T47D (cell line): ENCODE results near the gene BLOC1S2.
"Not testable (repeated sequence)": the region's sequence is repeated elsewhere in the genome, so short reads cannot be mapped to it uniquely, and the experiment has no call there.

ENCODE experiments used
- DNase-seq, 2 experiments: peaks; one replicate each; pipeline versions ENCODE4 v3.0.0 to v3.0.0-alpha.2; 2011 to 2012; ENCODE audit warnings: low read depth in 1 of 2, low spot score in 1 of 2
- JUND ChIP-seq: IDR thresholded peaks from 2 replicates; pipeline ENCODE4 v1.6.1; 2012; ENCODE audit warnings: low read depth
- in situ Hi-C: cut with HindIII; loops from 2 replicates; pipeline ENCODE4 v1.10.0; 2016; ENCODE audit warnings: low sequenced_read_pairs, low pct_unique_long_range_greater_than_20kb

Gene BLOC1S2

DNA sequence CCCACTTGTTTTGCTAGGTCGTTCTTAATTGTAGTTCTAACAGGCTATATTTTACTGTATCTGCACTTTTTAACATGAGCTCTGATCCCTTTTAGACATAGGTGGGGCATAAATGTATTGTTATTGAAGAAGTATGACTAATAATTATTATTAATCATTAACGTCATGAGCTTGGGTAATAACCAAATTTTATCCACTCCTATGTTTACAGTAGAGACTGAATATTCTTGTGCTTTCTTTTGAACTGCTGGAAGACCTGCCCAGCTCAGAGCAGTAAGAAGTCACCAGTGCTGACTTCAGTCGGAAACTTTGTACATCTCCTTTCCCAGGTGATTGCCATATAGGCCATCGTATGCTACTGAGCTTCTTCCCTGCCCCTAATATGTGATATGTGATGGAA is 24.8 kb upstream of the BLOC1S2 start:
- in situ Hi-C loops = no loop called here
- no peak for TF ChIP-seq JUND
- no peak for DNase-seq

GRCh38 chr10:100307684-100308083 is 21.2 kb upstream of the BLOC1S2 start:
- no peak for TF ChIP-seq JUND
- no peak for DNase-seq

DNA sequence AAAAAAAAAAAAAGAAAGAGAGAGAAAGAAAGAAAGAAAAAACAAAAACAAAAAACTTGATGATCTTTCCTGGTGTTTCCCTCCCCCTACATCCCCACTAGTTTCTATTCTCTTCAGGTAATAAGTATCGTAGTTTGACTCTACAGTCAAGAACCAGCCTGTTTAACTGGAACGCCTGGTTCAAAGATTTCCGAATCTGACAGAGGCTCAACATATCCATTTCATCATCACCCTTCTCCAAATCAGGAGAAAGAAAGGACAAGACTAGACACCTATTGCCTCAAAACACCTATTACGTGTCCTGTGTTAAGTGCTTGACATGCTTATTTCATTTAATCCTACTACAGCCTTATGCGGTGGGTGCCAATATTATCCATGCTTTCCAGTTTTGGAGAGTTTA is 20.4 kb upstream of the BLOC1S2 start:
- no peak for TF ChIP-seq JUND
- DNase-seq = no peak
- in situ Hi-C loops = no loop called here

More at GRCh38 chr10:100307684-100308083, 21.2 kb upstream of the BLOC1S2 start:
- in situ Hi-C loops = no loop called here

DNA sequence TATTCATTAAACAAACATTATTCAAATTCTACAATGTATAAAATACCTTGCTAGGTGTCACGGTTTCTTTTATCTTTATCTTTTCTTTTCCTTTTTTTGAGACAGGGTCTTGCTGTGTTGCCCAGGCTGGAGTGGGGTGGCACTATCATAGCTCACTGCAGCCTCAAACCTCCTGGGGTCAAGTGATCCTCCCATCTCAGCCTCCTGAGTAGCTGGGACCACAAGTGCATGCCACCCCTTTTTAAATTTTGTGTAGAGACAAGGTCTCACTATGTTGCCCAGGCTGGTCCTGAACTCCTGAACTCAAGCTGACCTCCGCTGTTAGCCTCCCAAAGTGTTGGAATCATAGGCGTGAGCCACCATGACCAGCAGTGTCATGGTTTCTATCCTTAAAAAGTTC is 17.9 kb upstream of the BLOC1S2 start:
- DNase-seq = no peak
- no peak for TF ChIP-seq JUND
- in situ Hi-C loops = no loop called here

DNA sequence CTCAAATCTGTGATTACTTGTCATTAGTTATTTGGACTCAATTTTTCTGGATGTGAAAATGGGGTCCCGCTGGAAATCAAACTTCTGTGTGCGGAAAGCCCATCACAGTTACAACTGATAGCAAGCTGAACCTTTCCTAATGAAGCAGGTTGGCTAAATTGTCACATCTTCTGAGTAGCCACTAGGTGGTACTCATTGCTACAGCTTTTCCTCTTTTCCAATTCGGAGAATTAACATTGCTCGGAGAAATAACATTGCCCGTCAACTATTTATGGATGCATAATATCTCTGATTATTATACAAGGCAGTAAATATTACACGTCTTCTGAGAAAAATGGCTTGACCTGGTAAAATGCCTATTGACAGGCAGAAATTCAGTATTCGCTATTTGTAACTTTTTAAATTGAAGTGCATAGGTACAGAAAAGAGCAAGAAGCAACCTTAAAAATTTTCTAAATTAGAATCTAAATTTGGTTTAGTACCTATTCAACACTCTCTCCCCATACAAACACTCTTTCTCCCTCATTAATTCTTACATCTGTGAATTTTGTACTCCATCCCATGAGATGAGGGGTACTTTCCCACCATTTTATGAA is 17.3 kb upstream of the BLOC1S2 start:
- DNase-seq = peak; percentile 40 to 47
- TF ChIP-seq JUND = no peak
- in situ Hi-C loops = no loop called here

- in situ Hi-C loops = not testable (repeated sequence)
- DNase-seq = peak in 1 of 2 experiments; percentile 43
Observed at GRCh38 chr10:100301123-100301522, 14.6 kb upstream of the BLOC1S2 start.

DNA sequence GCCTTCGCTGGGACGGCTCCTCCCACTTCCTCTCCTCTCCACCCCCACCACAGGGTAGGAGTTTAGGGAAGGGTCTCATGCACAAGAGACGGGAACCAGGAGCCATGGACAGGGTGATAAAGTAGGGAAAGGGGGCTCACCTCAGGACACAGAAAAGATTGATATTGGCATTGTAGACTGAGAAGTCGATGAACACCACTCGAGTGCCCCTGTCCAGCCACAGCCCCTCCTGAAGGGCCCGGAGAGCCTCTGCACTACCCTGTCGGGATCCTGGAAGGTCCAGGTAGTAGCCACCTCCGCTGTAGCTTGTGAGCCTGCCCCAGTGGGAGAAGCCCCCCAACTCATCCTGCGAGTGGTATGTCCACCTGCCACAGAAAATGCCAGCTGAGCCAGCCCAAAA is 10.8 kb upstream of the BLOC1S2 start:
- DNase-seq = no peak
- in situ Hi-C loops = no loop called here
- no peak for TF ChIP-seq JUND

DNA sequence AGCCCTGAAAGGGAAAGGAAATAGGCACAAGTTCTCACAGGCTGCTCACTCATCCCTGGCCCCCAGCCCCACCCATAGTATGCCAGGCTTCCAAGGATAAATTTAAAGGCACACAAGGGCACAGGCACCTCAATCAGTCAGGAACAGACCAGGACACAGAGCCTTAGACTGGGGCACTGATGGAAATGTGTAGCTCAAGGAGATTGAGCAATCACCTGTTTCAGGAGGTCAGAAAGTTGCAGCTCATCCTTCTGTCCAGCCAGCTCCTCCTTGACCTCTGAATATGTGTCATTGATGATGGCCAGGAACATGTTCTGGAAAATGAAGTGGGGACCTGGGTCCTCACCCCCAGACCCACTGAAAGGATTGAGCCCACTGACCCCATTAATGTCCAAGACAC is 6.6 kb upstream of the BLOC1S2 start:
- DNase-seq = no peak
- in situ Hi-C loops = no loop called here
- no peak for TF ChIP-seq JUND

- DNase-seq, in situ Hi-C loops: not testable (repeated sequence)
Observed at GRCh38 chr10:100292300-100292699, 5.8 kb upstream of the BLOC1S2 start.

DNA sequence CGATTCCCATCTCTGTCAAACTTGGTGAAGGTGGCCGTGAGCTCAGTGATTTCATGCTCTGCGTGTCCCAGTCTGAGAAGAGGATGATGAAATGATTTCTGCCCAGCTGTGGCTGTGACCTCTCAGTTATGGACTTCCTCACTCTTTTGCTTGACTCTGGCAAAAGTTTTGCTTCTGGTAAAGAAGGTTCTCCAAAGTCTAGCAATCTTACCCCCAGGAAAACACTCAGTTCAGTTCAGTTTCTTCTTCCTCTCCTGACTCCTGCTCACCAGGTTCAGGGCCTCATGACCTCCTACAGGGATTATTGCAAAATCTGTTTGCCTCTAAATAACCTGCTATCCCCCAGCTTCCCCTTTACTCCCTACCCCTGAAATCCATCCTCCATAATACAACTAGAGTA is 4.9 kb upstream of the BLOC1S2 start:
- in situ Hi-C loops = no loop called here
- no peak for TF ChIP-seq JUND
- no peak for DNase-seq

GRCh38 chr10:100289641-100290040 is 3.2 kb upstream of the BLOC1S2 start:
- no peak for DNase-seq
- in situ Hi-C loops = no loop called here
- TF ChIP-seq JUND = no peak

- DNase-seq = no peak
- in situ Hi-C loops = no loop called here
Observed at GRCh38 chr10:100288196-100288595, 1.7 kb upstream of the BLOC1S2 start.

GRCh38 chr10:100287756-100288155 is 1.3 kb upstream of the BLOC1S2 start:
- DNase-seq = no peak
- no peak for TF ChIP-seq JUND
- in situ Hi-C loops = no loop called here

More at GRCh38 chr10:100288196-100288595, 1.7 kb upstream of the BLOC1S2 start:
- no peak for TF ChIP-seq JUND

- in situ Hi-C loops, DNase-seq: not testable (repeated sequence)
Observed at GRCh38 chr10:100285326-100285725, 1.2 kb downstream of the BLOC1S2 start.
